ENCODE data around the gene NHSL2.

NHSL2 gene

DNA sequence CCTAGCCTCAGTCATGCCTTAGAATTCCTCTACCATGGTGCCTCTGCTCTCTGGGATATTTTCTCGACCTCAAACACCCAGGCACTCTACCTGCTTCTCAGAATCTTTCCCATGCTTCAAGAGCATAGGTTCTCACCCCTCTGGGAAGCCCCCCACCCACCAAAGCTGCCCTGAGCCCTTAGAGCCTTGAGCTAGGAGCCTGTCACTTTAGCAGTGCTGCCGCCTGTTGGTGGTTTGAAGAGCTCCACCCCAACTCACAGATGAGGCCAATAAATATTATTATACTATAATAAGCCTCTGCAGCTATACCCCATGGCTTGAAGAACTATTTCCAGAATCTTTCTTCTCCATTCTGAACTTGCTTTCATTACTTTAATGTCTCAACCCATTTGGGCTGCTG lies 111.3 kb downstream of the NHSL2 start:
- no peak for DNase-seq

DNA sequence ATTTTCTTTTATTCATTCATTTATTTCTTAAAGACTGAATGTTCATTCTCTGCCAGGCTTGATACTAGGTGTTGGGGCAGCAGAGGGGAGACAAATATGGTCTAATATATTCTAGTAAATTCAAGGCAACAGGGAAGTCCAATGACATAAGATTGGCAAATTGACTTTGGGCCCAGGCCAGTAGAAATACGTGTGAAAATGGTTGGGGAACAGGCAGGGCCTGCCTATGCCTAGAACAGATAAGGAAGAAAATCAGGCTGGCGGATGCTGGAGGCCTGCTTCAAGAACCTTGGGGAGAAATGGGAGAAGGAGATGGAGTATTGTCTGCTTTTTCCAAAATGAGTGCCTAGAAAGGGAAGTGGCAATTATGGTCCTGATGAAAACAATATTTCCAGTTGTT lies 112.4 kb downstream of the NHSL2 start:
- no peak for DNase-seq

DNA sequence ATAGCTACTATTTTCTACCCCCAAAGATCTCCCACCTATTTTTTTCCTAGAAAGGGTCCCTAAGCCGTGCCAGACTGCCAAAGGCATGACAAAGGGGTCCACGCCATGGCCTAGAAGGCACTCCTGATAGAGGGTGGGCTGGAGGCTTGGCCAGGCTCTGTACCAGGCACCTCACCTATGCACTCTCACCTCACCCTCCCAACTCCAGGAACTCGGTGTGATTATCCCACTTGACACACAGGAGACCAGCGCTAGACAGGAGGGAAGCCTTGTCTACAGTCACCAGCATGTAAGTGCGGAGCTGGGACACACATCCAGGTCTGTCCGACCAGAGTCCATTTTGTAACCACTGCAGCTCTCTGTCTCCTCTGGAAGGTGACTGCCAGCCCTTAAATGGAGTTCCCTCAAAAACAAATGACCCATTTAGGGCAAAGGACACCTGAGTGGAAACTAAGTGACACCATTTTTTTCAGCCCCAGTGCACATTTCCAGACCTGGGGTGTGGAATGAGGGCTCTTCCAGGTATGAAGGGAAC lies 114.7 kb downstream of the NHSL2 start:
- DNase-seq, result no peak

DNA sequence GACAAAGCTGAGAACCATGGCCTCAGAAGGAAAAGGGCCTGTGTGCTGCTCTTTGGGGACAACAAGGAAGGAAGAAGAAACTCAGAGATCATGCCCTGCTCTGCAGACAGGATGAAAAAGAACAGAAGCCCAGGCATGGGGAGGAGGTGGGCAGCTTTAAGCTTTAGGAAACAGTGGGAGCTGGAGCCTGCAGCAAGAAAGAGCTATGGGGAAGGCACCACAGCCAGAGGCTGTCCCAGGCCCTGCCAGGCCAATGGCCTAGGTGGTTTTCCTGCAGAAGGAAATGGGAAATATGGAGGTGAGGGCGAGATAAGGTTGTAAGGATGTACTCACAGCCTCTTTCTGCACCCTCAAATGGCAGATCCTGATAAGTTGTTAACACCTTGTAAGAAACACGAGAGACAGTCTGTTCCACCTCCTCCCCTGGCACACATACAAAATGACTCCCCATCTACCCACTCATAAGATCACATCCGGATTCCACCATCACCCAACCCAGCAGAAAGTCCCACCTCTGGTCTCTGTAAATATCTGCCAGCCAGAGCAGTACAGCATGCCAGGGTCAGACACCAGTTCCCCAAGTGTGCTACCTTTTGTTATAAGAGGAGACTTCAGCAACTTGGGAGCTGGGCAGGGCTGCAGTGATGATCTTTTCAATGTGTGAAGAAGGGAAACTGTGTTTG lies 115.8 kb downstream of the NHSL2 start:
- no peak for DNase-seq

DNA sequence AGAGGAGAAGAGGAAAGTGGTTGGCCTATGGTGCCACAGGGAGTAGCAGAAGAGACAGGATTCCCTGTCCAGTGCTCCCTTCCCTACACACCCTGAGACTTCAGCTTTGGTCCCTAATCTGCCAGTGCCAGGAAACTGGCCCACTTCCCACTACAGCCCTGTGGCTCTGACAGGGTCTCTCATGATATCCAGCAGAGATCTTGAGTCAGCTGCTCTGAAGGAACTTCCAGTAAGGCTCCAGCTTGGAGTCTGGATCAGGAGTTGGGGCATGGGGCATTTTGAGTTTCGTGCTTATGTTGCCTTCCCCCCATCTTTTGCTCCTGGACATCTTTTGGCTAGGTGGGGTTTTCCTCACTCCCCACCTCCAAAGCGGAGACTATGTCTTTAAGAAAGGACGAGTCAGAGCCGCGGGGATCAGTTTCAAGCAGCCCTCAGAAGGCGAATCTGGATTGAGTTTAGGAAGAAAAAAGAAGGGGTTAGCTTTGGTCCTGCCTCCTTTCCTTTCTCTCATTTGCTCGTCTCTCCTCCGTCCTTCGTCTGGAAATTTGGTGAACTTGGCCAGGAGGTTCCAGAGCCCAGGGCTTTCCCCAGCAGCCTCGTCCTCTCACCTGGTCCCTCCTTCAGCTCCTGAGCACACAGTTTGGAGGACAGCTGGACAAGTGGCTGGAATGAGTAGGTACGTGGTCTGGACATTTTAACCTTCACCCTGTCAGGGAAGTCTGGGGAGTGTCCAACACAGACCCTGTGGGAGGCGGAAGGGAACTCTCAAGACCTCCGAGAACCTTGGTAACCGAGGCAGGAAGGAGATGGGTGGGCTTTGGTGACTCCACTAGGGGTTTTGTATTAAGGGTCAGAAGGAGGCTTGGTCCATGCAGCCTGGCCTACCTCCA lies 116.6 kb downstream of the NHSL2 start:
- no peak for DNase-seq

DNA sequence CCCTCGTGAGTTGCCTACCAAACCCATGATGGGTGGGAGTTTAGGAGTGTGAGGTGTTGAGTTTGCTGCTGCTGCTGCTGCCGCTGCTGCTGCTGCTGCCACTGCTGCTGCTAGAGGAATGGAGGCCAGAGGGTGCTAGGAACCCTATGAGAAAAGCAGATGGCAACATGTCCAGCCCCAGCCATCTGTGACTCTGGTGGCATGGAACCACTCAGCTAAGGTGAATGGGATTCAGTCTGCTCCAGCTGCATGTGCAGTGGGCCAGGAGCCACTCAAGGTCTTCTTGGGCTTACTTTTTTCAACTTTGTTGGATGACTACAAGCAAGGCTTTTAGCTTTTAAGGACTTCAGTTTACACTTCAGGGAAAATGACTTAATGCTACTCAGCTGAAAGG lies 117.3 kb downstream of the NHSL2 start:
- DNase-seq, result no peak

DNA sequence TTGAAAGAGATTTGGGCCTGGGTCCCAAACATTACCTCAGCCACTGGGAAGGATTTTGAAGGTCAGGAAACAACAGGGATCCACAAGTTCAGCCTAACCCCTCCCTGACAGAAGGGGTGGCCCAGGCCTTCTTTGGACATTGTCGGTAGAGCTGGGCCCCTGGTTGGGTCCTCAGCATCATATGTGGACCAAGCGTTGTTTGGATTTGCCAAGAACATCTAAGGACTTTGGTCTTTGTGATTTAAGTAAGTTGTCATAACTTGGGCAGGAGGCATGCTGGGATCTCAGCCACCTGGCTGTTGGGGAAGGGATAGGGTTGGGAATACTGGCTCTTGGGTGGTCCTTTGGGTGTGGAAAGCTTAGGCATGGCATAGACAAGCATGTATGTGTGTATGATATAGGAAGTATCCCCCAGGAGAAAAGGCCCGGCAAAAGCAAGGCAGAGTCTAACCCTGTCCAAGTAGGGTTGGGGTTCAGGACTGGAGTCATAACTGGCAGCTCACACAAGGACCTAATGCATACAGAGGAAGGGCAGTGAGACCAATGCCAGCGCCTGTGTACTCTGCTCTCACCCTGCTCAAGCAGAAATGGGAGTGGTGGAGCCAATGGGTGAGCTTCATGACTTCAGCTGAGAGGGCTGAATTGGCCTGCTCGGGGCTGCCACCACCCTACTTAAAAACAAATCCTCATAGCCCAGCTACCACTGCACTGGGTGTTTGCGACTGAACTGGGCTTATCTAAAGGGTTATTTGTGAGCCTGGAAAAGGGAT lies 118.2 kb downstream of the NHSL2 start:
- DNase-seq, result no peak

DNA sequence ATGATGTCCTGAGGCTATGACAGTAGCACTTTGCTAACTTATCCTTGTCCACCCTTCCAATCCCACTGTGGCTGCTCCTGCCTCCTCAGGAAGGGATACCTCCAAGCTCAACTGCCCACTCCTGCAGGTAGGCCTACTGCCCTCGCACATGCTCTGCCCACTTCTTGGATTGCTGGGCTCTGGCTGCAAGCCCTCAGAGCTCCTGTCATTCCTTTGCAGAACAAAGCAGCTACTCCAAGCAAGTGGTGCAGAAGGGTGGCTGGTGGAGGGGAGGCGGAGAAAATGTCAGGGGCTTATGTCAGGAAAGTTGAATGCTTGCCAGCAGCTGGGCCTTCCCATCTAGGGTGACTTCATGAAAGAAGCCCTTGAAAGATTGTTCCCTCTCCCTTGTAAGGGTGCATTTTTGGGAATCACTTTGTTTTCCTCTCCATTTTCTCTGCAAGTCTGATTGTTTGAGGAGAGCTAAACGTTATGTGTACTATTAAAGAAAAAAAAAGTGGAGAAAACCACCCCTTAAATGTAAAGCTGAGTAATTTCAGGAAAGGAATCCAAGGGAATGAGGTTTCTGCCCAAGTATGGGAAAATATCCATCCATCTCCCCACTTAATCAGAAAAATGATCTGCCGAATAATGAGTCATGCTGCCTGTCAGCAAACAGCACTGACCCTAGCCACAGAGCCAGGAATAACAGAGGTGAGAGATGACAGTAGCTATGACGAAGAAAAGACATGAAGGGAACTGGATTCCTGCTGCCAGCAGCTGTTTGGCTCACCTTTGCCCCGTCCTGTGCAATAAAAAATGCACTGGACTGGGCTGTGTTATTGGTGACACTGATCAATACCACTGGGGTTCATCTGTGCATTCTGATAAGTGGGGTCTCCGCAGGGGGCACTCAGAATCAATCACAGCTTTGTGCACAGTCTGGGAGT lies 119.1 kb downstream of the NHSL2 start:
- DNase-seq, result no peak

DNA sequence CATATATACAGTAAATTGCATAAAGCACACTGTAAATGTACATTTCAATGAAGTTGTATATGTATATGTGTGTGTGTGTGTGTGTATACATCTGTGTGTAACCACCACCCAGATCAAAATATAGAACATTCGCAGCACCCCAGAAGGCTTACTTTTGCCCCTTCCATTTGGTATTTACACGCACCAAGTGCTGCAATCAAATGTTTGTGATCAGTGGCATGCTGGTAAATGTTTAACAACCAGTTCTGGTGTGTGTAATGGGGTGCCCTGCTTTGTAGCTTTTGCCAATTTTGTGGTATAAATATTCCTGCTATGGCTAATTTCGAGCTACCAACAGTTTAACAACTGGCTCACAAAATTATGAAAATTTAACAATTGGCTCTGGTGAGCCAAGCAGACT lies 119.8 kb downstream of the NHSL2 start:
- DNase-seq, result no peak

DNA sequence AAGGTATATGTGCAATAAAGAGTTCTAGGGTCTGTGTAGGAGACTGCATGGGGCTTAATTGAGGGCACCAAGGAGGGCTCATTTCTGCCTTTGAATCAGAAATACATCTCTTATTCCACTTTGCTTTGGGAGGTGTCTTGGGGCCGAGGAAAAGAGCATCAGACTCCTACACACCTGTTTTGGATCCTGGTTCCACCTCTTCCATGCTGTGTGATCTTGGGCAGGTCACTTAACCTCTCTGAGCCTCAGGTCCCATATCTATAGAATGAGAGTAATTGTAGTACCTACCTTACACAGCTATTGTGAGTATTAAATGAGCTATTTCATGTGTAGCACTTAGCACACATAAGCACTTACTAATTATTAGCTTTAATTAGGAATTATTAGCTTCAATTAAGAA lies 120.5 kb downstream of the NHSL2 start:
- no peak for DNase-seq

DNA sequence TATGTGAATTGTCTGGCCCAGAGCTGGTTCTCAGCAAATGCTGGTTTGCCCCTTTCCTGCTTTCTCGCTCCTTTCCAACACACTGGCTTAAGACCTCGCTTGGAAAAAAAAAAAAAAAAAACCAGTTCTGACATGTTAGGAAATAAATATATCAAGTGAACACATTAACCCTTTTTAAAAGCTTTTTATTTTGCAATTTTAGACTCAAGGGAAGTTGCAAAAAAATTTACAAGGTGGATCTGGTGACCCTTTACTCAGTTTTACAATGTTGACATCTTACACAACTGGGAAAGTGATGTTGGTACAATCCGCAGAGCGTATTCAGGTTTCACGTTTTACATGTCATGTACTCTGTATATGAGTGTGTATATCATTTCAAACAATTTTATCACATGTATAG lies 121.0 kb downstream of the NHSL2 start:
- no peak for DNase-seq

DNA sequence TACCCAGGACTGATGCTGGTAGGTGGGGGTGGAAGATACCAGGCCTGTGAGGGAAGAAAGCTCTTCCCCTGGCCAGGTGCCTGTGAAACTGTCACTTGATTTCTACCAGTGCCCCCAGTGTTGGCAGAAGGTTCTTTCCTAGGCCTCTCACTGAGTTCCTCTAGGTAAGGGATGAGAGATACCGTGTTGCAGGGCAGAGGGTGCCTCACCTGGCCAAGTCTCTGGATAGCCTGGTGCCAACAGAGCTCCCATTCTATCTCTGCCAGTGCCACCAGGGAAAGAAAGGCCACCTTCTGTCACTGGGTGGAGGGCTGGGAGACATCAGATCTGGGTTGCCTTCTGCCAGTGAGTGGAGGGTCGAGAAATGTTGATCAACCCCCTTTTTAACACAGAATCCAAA lies 127.0 kb downstream of the NHSL2 start:
- DNase-seq, result no peak

DNA sequence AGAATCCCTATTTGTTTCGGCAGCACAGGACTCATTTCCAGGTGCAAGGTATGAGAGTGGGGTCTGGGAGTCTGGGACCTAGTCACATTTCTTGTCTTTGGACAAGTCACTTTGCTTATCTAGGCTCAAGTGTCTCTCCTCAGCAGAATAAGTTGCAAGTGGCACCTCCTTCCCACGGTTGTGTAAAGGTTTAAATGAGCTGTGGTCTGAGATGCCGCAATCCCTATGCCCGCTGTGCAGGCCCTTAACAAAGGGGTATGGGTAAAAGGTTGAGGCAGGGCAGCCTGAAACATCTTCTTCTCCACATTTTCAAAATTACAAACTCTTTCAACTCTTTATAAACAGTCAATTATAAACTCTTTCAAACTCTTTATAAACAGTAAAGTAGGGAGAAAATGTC lies 127.4 kb downstream of the NHSL2 start:
- DNase-seq, result no peak

DNA sequence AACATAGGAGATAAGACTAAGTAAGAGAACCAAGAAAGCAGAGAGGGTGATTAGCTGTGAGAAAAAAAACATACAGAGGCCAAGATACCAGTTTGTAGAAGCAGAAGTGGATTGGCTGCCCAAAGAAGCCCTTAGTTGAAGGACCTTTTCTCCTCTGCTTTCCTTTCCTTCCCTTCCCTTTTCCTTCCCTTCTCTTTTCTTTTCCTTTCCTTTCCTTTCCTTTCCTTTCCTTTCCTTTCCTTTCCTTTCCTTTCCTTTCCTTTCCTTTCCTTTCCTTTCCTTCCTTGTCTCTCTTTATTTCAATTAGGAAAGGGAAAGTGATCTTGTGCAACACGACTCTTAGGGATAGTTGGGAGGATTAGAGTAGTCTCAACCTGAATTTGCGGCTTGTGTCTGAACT lies 128.2 kb downstream of the NHSL2 start:
- no peak for DNase-seq

DNA sequence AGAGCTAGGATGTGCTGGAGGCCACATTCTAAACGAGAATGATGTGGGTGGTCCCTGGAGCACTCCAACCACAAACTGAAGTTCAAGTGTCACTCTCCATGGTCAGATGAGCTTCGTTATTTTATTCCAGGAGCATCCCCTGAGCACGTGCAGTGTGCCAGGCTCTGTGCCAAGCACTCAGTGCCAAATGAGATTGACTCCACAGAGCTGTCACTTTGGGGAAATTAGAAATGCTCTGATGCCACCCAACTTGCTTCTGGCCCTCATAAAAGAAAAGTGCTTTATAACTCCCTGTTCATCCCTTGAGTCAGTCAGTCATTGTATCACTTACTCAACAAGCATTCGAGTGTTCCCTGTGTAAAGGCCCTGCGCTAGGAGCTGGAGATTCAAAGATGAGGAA lies 129.9 kb downstream of the NHSL2 start:
- no peak for DNase-seq

DNA sequence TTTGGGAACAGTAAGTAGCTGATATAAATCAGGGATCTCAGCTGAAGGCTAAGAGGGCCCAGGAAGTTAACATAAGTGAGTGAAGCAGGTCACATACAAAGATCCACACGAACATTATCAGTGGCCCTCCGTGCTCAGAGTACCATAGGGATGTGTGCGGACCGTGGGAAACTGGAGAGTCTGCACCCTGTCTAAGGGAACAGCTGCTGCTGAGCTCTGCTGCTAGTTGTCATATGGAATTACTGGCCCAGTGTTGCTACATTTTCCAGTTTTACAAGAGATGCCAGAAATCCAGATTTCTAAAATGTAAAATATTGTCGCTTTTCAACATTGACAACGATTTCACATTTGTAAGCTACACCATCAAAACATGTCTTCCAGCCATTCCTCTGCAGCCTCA lies 130.5 kb downstream of the NHSL2 start:
- DNase-seq, result no peak

DNA sequence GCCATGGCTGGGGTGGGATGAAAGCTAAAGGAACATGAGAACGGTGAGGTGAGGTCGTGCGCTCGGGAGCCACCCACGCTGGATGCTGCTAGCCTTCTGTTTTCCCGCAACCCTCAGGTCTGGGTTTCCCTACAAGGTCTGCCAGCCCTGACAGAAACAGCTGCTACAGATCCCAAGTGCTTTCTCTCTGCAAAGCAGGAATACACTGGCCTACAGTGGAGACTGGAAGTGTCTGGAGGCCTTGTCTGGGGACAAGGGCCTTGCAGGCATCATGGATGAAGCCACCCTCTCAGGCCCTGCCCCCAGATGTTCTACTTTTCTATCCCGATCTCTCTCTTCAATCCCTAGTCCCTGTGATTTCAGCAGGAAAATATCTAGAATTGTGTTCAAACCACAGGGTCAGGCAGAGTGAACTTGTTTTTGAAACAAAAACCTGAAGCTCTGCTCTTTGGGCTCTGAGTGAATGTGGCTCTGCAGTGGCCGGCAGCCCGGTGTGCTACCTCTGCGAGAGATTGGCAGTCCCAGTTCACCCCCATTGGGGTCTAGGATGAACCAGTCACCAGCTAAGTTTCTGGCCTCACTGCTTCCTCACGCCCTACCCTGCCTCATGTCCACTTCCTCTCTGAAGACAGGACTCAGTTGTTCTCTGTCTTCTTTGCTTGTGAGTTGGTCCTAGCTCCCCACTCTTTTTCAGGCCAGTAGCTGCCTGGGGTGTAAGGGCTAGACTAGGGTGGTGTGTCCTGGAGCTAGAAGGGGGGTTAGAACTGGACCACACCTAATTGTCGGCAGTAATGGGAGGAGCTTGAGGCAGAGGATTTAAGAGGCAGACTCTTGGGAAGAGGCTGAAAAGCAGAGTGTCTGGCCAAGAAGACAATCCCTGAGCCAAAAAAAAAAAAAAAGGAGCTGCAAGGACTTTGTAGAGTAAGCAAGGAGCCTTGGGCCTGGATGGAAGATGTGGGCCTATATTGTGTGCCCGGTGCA lies 131.5 kb downstream of the NHSL2 start:
- DNase-seq, result no peak

DNA sequence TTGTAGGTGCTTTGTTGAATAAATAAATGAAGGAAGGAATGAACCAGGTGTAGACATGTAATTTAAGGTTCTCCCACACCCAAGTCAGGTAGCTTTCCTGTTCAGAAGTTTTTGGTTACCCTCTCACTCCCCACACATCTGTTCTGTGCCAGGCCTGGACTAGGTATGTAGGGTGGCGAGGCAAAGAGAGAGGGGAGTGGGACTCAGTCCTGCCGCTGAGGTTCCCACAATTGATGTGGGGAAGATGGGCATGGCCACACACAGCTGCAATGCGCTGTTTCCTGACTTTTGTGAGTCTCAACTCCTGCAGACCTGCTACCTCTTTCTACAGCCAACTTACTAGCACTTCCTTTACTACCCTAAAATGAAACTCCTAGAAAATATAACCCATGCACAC lies 132.2 kb downstream of the NHSL2 start:
- DNase-seq, result no peak

DNA sequence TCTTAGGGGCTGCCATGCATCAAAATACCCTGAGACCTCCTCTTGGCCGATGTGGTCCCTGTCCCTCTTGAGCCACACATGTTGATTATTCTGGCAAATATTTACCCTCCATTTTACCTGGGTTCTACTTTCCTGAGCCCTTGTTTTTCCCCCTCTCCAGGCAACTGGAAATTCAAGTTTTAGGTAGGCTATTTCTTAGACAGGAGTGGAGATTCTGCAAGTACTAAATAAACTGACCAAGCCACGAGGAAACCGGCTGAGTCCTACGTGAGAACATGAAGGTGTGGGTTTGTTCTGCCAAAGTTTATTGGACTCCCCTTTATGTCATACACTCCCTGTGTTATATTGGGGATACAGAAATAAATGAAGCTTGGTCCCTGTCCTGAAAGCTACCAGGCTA lies 133.0 kb downstream of the NHSL2 start:
- DNase-seq, result no peak

DNA sequence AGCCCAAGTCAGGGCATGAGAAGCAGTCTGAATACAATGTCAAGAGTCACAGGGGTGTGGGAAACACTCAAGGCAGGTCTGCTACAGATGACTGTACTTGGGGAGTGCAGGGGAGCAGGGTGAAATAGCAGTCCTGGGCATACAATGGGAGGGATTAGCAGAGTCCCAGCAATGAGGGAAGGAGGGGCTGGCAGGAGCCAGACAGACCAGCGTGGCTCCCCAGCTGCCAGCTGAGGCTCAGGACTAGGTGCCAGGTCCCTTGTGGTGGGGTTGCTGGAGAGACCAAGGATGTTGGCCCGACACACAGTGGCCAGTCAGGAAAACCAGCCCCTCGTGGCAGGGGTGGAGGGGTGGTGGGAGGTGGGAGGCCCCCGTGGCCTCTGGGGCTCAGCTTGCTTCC lies 134.5 kb downstream of the NHSL2 start:
- no peak for DNase-seq
